IPS-11a (cell line): ENCODE results near the gene FXYD7.

Experiments used
- H3K4me3 ChIP-seq: one replicate; pipeline ENCODE4 v1.5.1; 2013; ENCODE audit warnings: low read depth, low read length, control low read depth

The FXYD7 gene

GRCh38 chr19:35162471-35163326 is 19.6 kb downstream of the FXYD7 start:
- H3K4me3 ChIP-seq = no peak overlapping the region

- H3K4me3 ChIP-seq = no peak overlapping the region
Observed at GRCh38 chr19:35164418-35164817, 21.4 kb downstream of the FXYD7 start.

- no peak overlapping the region for H3K4me3 ChIP-seq
Observed at GRCh38 chr19:35165200-35166058, 22.4 kb downstream of the FXYD7 start.

GRCh38 chr19:35166100-35167063 is 23.3 kb downstream of the FXYD7 start:
- H3K4me3 ChIP-seq = no peak overlapping the region

GRCh38 chr19:35167251-35168119 is 24.4 kb downstream of the FXYD7 start:
- H3K4me3 ChIP-seq = no peak overlapping the region

- H3K4me3 ChIP-seq = no peak overlapping the region
Observed at GRCh38 chr19:35168196-35168595, 25.1 kb downstream of the FXYD7 start.

- H3K4me3 ChIP-seq = no peak overlapping the region
Observed at GRCh38 chr19:35169221-35169995, 26.4 kb downstream of the FXYD7 start.

GRCh38 chr19:35170359-35171061 is 27.5 kb downstream of the FXYD7 start:
- H3K4me3 ChIP-seq = no peak overlapping the region

- H3K4me3 ChIP-seq = no peak overlapping the region
Observed at GRCh38 chr19:35171730-35172129, 28.7 kb downstream of the FXYD7 start.

GRCh38 chr19:35174226-35174625 is 31.2 kb downstream of the FXYD7 start:
- no peak overlapping the region for H3K4me3 ChIP-seq

GRCh38 chr19:35176181-35176570 is 33.1 kb downstream of the FXYD7 start:
- no peak overlapping the region for H3K4me3 ChIP-seq

GRCh38 chr19:35177377-35178274 is 34.6 kb downstream of the FXYD7 start:
- H3K4me3 ChIP-seq = no peak overlapping the region

- H3K4me3 ChIP-seq = no peak overlapping the region
Observed at GRCh38 chr19:35178701-35179100, 35.6 kb downstream of the FXYD7 start.

GRCh38 chr19:35179830-35180229 is 36.8 kb downstream of the FXYD7 start:
- no peak overlapping the region for H3K4me3 ChIP-seq

- H3K4me3 ChIP-seq = no peak overlapping the region
Observed at GRCh38 chr19:35181387-35181786, 38.3 kb downstream of the FXYD7 start.

- H3K4me3 ChIP-seq = no peak overlapping the region
Observed at GRCh38 chr19:35184267-35184666, 41.2 kb downstream of the FXYD7 start.

- no peak overlapping the region for H3K4me3 ChIP-seq
Observed at GRCh38 chr19:35184884-35185283, 41.8 kb downstream of the FXYD7 start.
